Suppressor macrophage treated with lipopolysaccharide for 1 hour (primary cell): Measurements from ENCODE around the gene COL4A1.

Experiments used
- DNase-seq, 3 donors: peaks; one replicate each; pipeline ENCODE4 v3.0.0-alpha.2; 2020 to 2022

COL4A1 gene

DNA sequence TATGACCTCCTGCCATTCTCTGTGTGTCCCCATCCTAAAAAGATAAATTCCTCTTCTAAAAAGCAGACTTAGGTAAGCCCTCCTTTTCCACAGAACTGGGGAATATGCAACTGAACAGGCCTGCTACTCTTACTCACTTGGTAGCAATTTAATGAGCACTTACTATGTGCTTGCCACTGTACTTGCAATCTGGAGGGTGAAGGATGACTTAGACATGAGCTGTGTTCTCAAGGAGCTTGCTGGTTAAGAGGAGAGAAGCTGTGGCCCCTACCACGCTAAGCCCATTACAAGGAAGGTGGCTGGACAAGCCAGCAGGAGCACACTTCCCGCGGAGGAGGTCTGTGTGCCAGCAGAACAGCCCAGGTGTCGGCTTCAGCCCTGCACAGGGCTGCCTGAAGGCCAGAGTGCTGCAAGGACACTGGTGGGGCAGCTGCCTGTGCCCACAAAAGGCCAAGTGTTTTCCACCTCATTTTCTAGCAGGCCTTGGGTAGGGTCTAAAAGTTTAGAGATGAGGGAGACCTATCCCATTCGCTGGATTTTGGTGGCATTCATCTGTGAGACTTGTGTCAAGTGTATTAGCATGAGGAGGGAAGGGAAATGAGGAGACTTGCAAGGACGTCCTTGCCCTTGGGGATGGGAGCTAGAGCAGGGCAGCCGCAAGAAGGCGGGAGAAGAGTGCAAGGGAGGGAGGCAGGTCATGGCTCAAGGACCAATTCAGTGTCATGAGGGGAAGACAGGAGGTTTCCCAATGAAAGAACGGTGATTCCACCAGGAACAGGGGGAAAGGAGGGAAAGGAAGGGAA is 52.0 kb downstream of the COL4A1 start:
- DNase-seq, result no peak

DNA sequence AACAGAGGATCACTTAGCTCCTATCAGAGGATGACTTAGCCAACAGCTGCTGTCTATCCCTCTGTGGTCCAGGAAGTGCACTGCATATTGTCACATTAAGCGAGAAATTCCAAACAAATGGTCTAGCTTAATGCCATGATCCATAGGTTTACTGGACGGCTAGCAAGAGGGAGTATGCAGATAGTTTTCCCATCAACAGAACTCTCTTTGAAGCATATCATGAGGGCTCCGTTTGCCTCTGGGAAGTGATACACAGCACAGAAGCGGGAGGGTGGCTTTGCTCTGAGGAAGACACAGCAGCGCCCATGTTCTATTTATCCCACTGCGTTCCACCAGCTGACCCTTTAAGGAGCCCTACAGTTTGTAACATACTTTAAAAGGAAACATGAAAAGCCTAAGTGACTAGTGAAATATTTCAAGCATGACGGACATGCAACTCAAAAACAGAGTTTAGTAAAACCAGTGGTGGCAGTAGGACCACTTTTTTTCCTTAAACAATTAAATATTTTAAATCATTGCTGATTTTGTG is 52.7 kb downstream of the COL4A1 start:
- DNase-seq, result no peak

- peak; percentile 24 to 71 (median 52) for DNase-seq
Observed at GRCh38 chr13:110251193-110251819, 55.7 kb downstream of the COL4A1 start.

DNA sequence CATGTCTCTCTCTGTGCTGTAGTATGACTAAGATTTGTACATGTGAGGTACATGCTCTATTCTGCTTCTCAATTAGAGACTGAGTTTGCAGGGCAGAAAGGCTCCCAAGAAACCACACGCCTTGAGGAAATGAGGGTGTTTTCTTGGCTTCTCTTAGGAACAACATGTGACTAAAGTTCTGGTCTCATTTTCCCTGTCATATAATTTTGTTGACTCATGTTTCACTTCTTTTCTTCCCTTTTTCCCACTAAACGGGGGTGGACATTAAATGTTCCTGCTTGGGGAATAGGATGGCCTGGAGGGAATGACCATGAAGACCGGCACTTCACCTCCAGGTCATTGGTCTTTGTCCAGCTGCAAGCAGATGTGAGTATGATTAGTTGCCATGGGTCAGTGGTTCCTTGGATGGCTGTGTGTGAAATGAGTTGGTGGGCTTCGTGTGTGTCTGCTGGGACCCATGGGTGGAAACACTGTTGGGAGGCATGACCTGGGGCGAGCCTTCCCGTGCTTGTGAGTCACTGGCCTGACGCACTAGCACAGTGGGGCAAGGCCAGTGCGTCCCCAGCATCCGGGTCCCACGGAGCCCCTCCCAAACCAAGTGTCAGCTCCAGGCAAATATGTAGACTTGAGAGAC is 56.6 kb downstream of the COL4A1 start:
- DNase-seq, result peak; percentile 42 to 71 (median 61)

DNA sequence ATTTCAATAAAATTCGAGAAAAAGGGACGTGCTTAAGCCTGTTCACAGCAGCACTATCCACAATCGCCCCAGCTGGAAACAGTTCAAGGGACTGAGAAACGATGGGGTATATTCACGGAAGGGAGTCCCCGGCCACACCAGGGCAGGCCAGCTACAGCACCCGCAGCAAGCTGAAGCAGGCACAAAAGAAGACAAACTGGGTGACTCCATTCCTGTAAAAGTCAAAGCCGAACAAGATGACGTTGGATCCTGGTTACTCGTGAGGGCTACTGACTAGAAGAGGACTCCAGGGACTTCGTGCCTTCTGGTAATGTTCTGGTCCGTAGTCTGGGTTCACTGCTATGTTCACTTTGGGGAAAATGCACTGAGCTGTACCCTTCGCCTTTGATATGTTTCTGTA is 57.6 kb downstream of the COL4A1 start:
- no peak for DNase-seq

DNA sequence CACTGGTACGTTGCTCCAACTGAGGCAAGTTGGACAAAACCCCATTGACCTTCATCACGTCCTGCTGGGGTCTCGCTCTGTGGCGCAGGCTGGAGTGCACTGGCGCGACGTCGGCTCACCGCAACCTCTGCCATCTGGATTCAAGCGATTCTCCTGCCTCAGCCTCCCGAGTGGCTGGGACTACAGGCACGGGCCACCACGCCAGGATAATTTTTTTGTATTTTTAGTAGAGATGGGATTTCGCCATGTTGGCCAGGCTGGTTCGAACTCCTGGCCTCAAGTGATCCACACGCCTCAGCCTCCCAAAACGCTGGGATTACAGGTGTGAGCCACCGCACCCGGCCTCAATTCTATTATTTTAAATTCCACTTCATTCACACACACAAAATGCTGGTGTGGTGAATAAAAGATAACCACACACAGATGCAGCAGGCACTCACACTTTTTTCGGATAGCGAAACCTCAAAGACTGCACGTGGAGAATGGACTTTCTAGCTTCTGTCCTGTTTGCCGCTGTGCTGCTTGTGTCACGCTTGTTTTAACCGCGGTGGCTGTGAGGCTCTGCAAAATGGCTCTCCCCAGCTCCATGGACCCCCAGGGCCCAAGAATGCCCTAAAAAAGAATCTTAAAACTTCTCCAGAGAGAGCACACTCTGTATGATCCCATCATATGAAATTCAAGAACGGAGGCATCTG is 58.4 kb downstream of the COL4A1 start:
- no peak for DNase-seq

DNA sequence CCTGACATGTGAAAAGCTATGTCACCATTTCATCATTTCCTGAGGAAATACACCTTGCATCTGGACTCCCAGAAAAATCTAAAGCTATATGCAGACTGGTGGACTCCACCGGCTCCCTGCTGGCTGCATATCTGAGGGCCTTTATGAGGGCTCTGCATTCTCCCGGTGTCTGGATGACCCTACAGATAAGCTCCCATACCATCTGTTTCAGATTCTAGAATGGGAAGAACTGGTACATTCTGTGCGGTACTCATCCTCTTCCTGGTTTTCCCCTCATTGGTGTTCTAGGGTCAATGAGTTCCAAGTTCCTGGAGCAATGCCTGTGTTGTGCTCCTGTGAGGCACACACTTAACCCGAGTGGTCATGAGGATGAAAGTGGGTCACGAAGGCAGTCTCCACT is 60.4 kb downstream of the COL4A1 start:
- no peak for DNase-seq

DNA sequence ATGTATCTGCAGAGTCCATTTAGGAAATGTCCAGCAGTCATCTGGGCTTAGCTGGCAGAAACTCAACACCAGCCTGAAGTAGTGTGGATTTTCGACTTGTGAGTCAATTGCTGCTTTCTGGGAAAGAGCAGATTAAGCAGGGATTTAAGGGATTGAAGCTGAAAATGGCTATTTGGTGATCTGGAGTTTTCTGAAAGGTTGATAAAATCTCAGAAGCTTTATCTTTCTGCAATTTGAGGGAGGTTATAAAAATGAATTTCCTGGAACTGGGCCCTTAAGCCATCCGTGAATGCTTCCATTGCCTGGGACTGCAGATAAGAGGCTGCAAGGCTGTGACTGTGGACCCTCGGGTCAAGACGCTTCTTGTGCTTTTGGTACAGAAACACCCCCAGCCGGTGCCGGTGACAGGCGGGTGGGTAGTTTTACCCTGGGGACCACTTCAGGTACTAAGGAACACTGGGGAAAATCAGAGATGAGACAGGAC is 61.5 kb downstream of the COL4A1 start:
- DNase-seq, result no peak

GRCh38 chr13:110244976-110245375 is 62.0 kb downstream of the COL4A1 start:
- DNase-seq, result no peak

GRCh38 chr13:110244071-110244830 is 62.7 kb downstream of the COL4A1 start:
- DNase-seq, result no peak

DNA sequence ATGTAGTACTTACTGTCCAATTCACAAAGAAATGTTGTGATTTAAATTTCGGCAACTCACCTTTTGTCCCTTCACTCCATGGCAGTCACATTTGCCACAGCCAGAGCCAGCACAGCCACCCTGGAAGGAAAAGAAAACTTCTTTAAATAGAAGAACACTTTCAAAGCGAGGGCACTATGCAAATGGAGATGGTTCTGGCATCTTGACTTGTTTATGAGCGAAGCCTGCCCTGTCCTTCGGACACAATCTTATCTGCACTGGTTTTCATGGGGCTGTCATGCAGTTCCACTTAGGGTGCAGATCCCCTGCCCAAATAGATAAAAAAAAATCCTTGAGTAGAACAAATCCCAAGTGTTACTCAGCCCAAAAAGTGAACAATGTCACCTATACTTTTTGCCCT is 64.3 kb downstream of the COL4A1 start:
- DNase-seq, result no peak

GRCh38 chr13:110240943-110241342 is 66.0 kb downstream of the COL4A1 start:
- no peak for DNase-seq

DNA sequence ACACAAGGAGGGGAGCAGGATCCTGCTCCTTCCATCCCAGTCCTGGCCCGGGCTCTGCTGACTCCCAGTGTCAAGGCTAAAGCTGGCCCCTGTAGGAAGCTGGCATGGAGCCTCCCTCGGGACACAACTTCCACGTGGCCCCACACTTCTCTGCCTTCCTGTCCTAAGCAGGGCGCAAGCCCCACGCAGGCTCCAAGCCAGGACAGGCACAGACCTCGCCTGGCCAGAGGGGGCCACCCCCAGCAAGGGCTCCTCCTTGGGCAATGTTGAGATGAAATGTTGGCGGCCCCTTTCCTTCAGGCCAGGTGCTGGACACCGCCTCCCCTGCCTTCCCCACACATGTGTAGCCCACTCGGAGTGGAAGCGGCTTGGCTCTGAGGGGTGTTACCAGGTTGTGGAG is 66.6 kb downstream of the COL4A1 start:
- no peak for DNase-seq

- peak in 2 of 3 donors; percentile 34 to 55 for DNase-seq
Observed at GRCh38 chr13:110239280-110240125, 67.5 kb downstream of the COL4A1 start.

DNA sequence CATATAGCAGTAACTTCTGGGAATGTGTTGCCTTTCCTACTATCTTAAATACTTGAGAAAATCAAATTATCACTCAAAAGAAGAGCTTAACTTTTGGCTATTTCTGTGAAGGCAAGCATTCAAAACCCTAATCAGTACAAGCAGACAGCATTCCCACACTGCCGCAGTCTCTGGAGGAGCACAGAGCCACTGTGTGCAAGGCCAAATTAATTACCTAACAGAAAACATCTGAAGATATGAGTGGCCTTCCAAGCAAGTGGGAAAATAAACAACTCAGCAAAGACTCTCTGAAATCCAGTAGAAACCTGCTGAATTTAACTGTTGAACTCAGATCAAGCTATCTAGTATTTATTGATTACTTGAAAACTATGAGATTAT is 68.2 kb downstream of the COL4A1 start:
- no peak for DNase-seq

DNA sequence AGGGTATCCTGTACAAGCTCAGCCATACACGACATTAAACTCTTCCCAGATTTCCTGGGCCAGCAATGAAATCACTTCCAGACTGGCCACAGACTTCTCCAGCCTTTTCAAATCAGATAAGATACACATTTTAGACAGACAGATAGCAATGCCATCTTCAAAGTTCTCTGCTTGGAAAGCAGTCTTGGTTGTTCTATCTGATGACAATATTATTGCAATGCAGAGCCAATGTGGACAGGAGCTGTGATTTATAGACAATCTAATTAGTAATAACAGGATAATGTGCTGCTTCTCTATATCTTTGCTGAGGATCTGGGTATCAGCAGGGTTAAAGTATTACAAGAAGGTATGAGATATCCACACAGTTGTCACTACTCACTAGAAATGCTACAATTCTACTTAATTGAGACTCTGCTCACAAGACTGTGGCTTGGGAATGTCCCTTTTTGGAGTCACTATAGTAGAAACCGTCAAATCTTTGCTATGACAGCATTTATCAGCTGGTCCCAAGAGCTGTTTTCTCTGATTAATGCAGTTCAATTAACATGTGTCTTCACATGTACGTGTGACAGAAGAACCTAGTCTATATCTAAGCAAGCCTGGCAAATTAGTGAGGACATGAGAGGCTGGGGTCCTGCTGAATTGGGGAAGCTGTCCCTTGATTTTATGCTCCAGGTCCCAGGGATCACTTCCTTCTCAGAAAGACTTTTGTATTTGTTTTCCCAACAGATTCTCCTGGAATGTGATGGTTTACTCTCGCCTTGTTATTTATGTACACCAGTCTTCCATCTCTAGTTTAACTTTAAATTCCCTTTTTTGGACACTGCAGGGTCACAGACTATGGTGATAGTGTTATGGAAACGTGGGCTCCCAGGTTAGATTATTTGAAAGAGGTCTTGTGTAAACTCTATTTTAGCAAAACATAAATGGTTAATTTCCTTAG is 68.8 kb downstream of the COL4A1 start:
- peak in 1 of 3 donors; percentile 29 for DNase-seq

- DNase-seq, result no peak
Observed at GRCh38 chr13:110236831-110237261, 70.1 kb downstream of the COL4A1 start.

- DNase-seq, result no peak
Observed at GRCh38 chr13:110236431-110236830, 70.5 kb downstream of the COL4A1 start.

DNA sequence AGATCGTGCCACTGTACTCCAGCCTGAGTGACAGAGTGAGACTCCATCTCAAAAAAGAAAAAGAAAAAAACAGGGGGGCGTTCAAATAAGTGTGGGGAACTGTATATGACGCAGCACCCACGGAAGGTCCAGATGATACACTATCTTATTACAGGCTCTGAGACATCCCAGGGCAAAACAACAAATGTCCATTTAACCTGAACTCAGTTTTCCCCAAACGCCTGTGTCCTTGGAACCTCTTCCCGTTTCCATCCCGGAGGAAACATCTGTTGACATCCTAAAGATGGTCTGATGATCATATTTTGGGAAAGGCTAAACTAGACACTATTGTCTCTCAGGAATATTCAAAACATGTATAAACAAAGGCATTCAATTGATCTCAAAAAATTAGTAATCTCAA is 72.4 kb downstream of the COL4A1 start:
- DNase-seq, result no peak

DNA sequence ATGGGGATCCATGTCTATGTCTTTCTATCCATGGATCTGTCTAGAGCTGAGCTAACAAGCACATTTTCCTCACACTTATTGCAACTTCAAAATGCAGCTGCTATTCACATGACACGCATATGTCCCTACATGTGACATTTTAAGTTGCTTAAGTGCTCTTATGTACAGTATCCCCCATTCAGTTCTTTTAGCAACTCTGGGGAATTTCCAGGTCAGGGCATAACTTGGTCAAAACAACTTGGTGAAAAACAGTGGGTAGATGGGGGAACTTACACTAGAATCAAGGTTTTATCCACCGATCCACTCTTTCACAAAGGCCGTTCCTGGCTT is 73.0 kb downstream of the COL4A1 start:
- peak; percentile 54 to 75 (median 56) for DNase-seq
